H1 (cell line): ENCODE measurements around the gene C8B.

Source experiments
- CEBPB ChIP-seq: IDR thresholded peaks from 2 replicates; pipeline ENCODE4 v1.6.1; 2012; ENCODE audit warnings: low read depth, low read length
- EZH2 ChIP-seq: fragments of 200-600 bp; sonication (generic); IDR thresholded peaks from 2 replicates; pipeline ENCODE4 v1.7.1; 2012; ENCODE audit warnings: low read depth, mild to moderate bottlenecking, moderate library complexity, low read length, inconsistent platforms; ENCODE audit not compliant: severe bottlenecking
- HDAC2 ChIP-seq, 2 experiments: fragments of 300-600 bp in 1 of 2; sonication (generic) in 1 of 2; IDR thresholded peaks; 2 replicates each; pipeline ENCODE4 v1.6.1; 2011 to 2012; ENCODE audit warnings: low read depth in 2 of 2, low read length in 2 of 2, mild to moderate bottlenecking in 2 of 2, moderate library complexity in 2 of 2, borderline replicate concordance in 1 of 2, inconsistent platforms in 1 of 2
- JUND ChIP-seq: IDR thresholded peaks from 2 replicates; pipeline ENCODE4 v1.6.1; 2011; ENCODE audit warnings: mild to moderate bottlenecking, improper control_type of control experiment, low read length
- MAFK ChIP-seq: IDR thresholded peaks from 2 replicates; pipeline ENCODE4 v1.6.1; 2012; ENCODE audit warnings: low read depth, mild to moderate bottlenecking, improper control_type of control experiment, low read length
- NANOG ChIP-seq: IDR thresholded peaks from 2 replicates; pipeline ENCODE4 v1.6.1; 2011; ENCODE audit warnings: low read length, low read depth, mild to moderate bottlenecking, inconsistent platforms; ENCODE audit not compliant: insufficient read depth, poor library complexity, severe bottlenecking
- NRF1 ChIP-seq: IDR thresholded peaks from 2 replicates; pipeline ENCODE4 v1.6.1; 2011; ENCODE audit warnings: mild to moderate bottlenecking, low read depth, low read length, improper control_type of control experiment
- POLR2A ChIP-seq, 2 experiments: IDR thresholded peaks; 1 replicate in 1 of 2; 2 replicates in 1 of 2; pipeline ENCODE4 v1.6.1; 2011; ENCODE audit warnings: low read depth in 2 of 2, low read length in 2 of 2, mild to moderate bottlenecking in 2 of 2; ENCODE audit errors: control extremely low read depth in 1 of 2
- TF ChIP-seq, protein P1 (sequence below), 3 experiments: IDR thresholded peaks; 1 replicate in 2 of 3; 2 replicates in 1 of 3; pipeline versions ENCODE4 v1.5.1 to v1.6.1; 2011; ENCODE audit warnings: low read length in 3 of 3, mild to moderate bottlenecking in 3 of 3, inconsistent platforms in 2 of 3, low read depth in 1 of 3, moderate library complexity in 1 of 3; ENCODE audit not compliant: insufficient read depth in 1 of 3; ENCODE audit errors: control extremely low read depth in 1 of 3
- TF ChIP-seq, protein P2 (sequence below): IDR thresholded peaks from 2 replicates; pipeline ENCODE4 v1.6.1; 2011; ENCODE audit warnings: low read depth, mild to moderate bottlenecking, low read length; ENCODE audit not compliant: insufficient read depth

DNA sequence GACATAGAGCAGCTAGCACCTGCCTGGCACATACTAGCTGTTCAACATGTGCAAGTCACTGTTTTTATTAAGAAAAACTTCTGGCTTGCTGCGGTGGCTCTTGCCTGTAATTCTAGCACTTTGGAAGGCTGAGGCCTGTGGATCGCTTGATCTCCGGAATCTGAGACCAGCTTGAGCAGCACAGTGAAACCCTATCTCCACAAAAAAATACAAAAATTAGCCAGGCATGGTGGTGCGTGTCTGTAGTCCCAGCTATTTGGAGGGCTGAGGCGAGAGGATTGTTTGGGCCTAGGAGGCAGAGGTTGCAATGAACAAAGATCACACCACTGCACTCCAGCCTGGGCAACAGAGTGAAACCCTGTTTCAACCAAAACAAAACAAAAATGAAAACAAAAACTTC, 27.7 kb upstream of the C8B start:
- TF ChIP-seq, protein P1, sequence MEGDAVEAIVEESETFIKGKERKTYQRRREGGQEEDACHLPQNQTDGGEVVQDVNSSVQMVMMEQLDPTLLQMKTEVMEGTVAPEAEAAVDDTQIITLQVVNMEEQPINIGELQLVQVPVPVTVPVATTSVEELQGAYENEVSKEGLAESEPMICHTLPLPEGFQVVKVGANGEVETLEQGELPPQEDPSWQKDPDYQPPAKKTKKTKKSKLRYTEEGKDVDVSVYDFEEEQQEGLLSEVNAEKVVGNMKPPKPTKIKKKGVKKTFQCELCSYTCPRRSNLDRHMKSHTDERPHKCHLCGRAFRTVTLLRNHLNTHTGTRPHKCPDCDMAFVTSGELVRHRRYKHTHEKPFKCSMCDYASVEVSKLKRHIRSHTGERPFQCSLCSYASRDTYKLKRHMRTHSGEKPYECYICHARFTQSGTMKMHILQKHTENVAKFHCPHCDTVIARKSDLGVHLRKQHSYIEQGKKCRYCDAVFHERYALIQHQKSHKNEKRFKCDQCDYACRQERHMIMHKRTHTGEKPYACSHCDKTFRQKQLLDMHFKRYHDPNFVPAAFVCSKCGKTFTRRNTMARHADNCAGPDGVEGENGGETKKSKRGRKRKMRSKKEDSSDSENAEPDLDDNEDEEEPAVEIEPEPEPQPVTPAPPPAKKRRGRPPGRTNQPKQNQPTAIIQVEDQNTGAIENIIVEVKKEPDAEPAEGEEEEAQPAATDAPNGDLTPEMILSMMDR (IDR thresholded peaks at IDR 0.05; ENCODE audit: control extremely low read depth in 1 of 3, insufficient read depth in 1 of 3, low read depth in 1 of 3, low read length in 3 of 3): no peak
- TF ChIP-seq EZH2: no peak
- TF ChIP-seq, protein P2, sequence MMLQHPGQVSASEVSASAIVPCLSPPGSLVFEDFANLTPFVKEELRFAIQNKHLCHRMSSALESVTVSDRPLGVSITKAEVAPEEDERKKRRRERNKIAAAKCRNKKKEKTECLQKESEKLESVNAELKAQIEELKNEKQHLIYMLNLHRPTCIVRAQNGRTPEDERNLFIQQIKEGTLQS: no peak
- no peak for TF ChIP-seq POLR2A (IDR thresholded peaks at IDR 0.05; ENCODE audit: control extremely low read depth in 1 of 2, low read depth in 2 of 2, low read length in 2 of 2)
- TF ChIP-seq HDAC2 (IDR thresholded peaks at IDR 0.05; ENCODE audit: borderline replicate concordance in 1 of 2, low read depth in 2 of 2, low read length in 2 of 2): no peak
- no peak for TF ChIP-seq CEBPB
- TF ChIP-seq NRF1: no peak
- TF ChIP-seq JUND: no peak
- no peak for TF ChIP-seq MAFK
- no peak for TF ChIP-seq NANOG
